Breast epithelium (tissue), 3 donors: ENCODE measurements around the gene CCDC112.

ENCODE experiments used
- POLR2A ChIP-seq: fragments of 450-650 bp; IDR thresholded peaks from one replicate; pipeline ENCODE4 v1.6.1; 2016; ENCODE audit warnings: antibody characterized with exemption, mild to moderate bottlenecking, moderate library complexity
- TF ChIP-seq, protein P1 (sequence below), 3 donors: fragments of 450-650 bp; IDR thresholded peaks; one replicate each; pipeline ENCODE4 v1.5.1; 2016 to 2017; ENCODE audit warnings: antibody characterized with exemption in 3 of 3, mild to moderate bottlenecking in 3 of 3, moderate library complexity in 3 of 3

GRCh38 chr5:115284021-115284420 lies 12.4 kb downstream of the CCDC112 start:
- TF ChIP-seq, protein P1, sequence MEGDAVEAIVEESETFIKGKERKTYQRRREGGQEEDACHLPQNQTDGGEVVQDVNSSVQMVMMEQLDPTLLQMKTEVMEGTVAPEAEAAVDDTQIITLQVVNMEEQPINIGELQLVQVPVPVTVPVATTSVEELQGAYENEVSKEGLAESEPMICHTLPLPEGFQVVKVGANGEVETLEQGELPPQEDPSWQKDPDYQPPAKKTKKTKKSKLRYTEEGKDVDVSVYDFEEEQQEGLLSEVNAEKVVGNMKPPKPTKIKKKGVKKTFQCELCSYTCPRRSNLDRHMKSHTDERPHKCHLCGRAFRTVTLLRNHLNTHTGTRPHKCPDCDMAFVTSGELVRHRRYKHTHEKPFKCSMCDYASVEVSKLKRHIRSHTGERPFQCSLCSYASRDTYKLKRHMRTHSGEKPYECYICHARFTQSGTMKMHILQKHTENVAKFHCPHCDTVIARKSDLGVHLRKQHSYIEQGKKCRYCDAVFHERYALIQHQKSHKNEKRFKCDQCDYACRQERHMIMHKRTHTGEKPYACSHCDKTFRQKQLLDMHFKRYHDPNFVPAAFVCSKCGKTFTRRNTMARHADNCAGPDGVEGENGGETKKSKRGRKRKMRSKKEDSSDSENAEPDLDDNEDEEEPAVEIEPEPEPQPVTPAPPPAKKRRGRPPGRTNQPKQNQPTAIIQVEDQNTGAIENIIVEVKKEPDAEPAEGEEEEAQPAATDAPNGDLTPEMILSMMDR (IDR thresholded peaks at IDR 0.05), result no peak
- no peak for TF ChIP-seq POLR2A
